Stimulated activated CD8-positive, alpha-beta memory T cell treated with anti-CD3 and anti-CD28 coated beads, Interleukin-15, amount 100 ng/mL, for 4 hours (primary cell): ENCODE data around the gene RNF152.
A peak's percentile ranks its signal among the peaks of the same experiment; 100 is the strongest.

Source experiments
- DNase-seq, 2 donors: peaks; one replicate each; pipeline ENCODE4 v3.0.0-alpha.2; 2020; ENCODE audit warnings: low read depth in 2 of 2

RNF152 gene

GRCh38 chr18:61894751-61895524, 2.1 kb upstream of the RNF152 start:
- no peak for DNase-seq

- peak; percentile 43 to 52 for DNase-seq
Observed at GRCh38 chr18:61893971-61894750, 1.4 kb upstream of the RNF152 start.

GRCh38 chr18:61893309-61893970, 633 bp upstream of the RNF152 start:
- DNase-seq = peak; percentile 8 to 15

- no peak for DNase-seq
Observed at GRCh38 chr18:61891894-61892293, 913 bp downstream of the RNF152 start.

GRCh38 chr18:61891271-61891670, 1.5 kb downstream of the RNF152 start:
- DNase-seq = no peak

- DNase-seq = no peak
Observed at GRCh38 chr18:61890344-61890743, 2.5 kb downstream of the RNF152 start.

GRCh38 chr18:61889541-61889940, 3.3 kb downstream of the RNF152 start:
- DNase-seq = no peak

- no peak for DNase-seq
Observed at GRCh38 chr18:61888622-61889021, 4.2 kb downstream of the RNF152 start.

- no peak for DNase-seq
Observed at GRCh38 chr18:61887838-61888237, 5.0 kb downstream of the RNF152 start.

GRCh38 chr18:61883547-61883946, 9.3 kb downstream of the RNF152 start:
- DNase-seq = no peak

- DNase-seq = no peak
Observed at GRCh38 chr18:61882296-61883004, 10.4 kb downstream of the RNF152 start.

- DNase-seq = no peak
Observed at GRCh38 chr18:61876899-61877298, 15.9 kb downstream of the RNF152 start.

- no peak for DNase-seq
Observed at GRCh38 chr18:61870151-61870550, 22.7 kb downstream of the RNF152 start.

- DNase-seq = no peak
Observed at GRCh38 chr18:61869636-61870035, 23.2 kb downstream of the RNF152 start.

- no peak for DNase-seq
Observed at GRCh38 chr18:61865466-61866175, 27.2 kb downstream of the RNF152 start.

GRCh38 chr18:61861372-61861771, 31.4 kb downstream of the RNF152 start:
- no peak for DNase-seq

GRCh38 chr18:61860302-61860701, 32.5 kb downstream of the RNF152 start:
- no peak for DNase-seq

- DNase-seq = no peak
Observed at GRCh38 chr18:61859113-61859512, 33.7 kb downstream of the RNF152 start.

GRCh38 chr18:61856678-61857077, 36.1 kb downstream of the RNF152 start:
- DNase-seq = no peak

GRCh38 chr18:61855449-61856378, 37.1 kb downstream of the RNF152 start:
- no peak for DNase-seq
